PC-3 (cell line): Measurements from ENCODE around the gene DBNDD1.

Source experiments
- CTCF ChIP-seq: fragments of 300-600 bp; sonication (generic); conservative IDR thresholded peaks from 2 replicates; pipeline ENCODE4 v1.5.1; 2017; ENCODE audit warnings: antibody characterized with exemption, low read depth, mild to moderate bottlenecking, low read length
- EZH2 ChIP-seq: fragments of 300-600 bp; sonication (generic); IDR thresholded peaks from one replicate; pipeline ENCODE4 v1.6.1; 2017; ENCODE audit warnings: antibody characterized with exemption, mild to moderate bottlenecking, low read length; ENCODE audit not compliant: unreplicated experiment

GRCh38 chr16:90055371-90055770 is 36.1 kb upstream of the DBNDD1 start:
- no peak for TF ChIP-seq CTCF
- no peak for TF ChIP-seq EZH2
